GM19025 (cell line): ENCODE measurements around the gene TMEM107.
"Not testable (repeated sequence)": the region's sequence is repeated elsewhere in the genome, so short reads cannot be mapped to it uniquely, and the experiment has no call there.

Experiments
- ATAC-seq: cut with Tn5 transposase; IDR thresholded peaks from one replicate; pipeline ENCODE4 v1.9.1; 2021; ENCODE audit warnings: mild to moderate bottlenecking, low read depth, moderate library complexity; ENCODE audit not compliant: unreplicated experiment

Gene TMEM107

GRCh38 chr17:8176197-8176940, at the start of gene TMEM107:
Gene TMEM107 (minus strand): TSS chr17:8176380. CDS start chr17:8176286, 94 bp downstream.
- ATAC-seq, result peak; percentile 43

- ATAC-seq, result no peak
Measured at GRCh38 chr17:8224891-8225812, 49.0 kb upstream of the TMEM107 start.

GRCh38 chr17:8223356-8224126, 47.4 kb upstream of the TMEM107 start:
- ATAC-seq, result no peak

- ATAC-seq, result peak; percentile 27
Measured at GRCh38 chr17:8222630-8223355, 46.6 kb upstream of the TMEM107 start.

- ATAC-seq, result peak; percentile 29
Measured at GRCh38 chr17:8222380-8222629, 46.1 kb upstream of the TMEM107 start.

- ATAC-seq, result peak; percentile 37
Measured at GRCh38 chr17:8221663-8222379, 45.6 kb upstream of the TMEM107 start.

GRCh38 chr17:8220783-8221662, 44.8 kb upstream of the TMEM107 start:
- no peak for ATAC-seq

GRCh38 chr17:8214000-8214399, 37.8 kb upstream of the TMEM107 start:
- not testable (repeated sequence) for ATAC-seq

GRCh38 chr17:8212312-8213180, 36.4 kb upstream of the TMEM107 start:
- ATAC-seq, result no peak

GRCh38 chr17:8210761-8211458, 34.7 kb upstream of the TMEM107 start:
- peak; percentile 21 for ATAC-seq

GRCh38 chr17:8209907-8210760, 34.0 kb upstream of the TMEM107 start, which contains the start of gene AURKB:
Gene AURKB (minus strand): TSS chr17:8210575. CDS start chr17:8210224, 351 bp downstream.
- peak; percentile 76 for ATAC-seq

GRCh38 chr17:8206536-8206935, 30.4 kb upstream of the TMEM107 start:
- no peak for ATAC-seq

GRCh38 chr17:8204761-8205555, 28.8 kb upstream of the TMEM107 start:
- no peak for ATAC-seq

GRCh38 chr17:8192070-8192815, 16.1 kb upstream of the TMEM107 start:
- ATAC-seq, result no peak

- no peak for ATAC-seq
Measured at GRCh38 chr17:8190506-8190905, 14.3 kb upstream of the TMEM107 start.
